ENCODE results near the gene BTN1A1. TPM values are rescaled to one million over a fixed set of nuclear protein-coding genes. Genes with fewer than 3 reads are reported as not detected.

The BTN1A1 gene
- total and polyA plus RNA-seq, 9 of the 15 experiments (the other 6 are each of a cell fraction or from before 2014, with no cell fraction given), result 0.01 to 0.15 (median 0.06) TPM; not detected in 4

DNA sequence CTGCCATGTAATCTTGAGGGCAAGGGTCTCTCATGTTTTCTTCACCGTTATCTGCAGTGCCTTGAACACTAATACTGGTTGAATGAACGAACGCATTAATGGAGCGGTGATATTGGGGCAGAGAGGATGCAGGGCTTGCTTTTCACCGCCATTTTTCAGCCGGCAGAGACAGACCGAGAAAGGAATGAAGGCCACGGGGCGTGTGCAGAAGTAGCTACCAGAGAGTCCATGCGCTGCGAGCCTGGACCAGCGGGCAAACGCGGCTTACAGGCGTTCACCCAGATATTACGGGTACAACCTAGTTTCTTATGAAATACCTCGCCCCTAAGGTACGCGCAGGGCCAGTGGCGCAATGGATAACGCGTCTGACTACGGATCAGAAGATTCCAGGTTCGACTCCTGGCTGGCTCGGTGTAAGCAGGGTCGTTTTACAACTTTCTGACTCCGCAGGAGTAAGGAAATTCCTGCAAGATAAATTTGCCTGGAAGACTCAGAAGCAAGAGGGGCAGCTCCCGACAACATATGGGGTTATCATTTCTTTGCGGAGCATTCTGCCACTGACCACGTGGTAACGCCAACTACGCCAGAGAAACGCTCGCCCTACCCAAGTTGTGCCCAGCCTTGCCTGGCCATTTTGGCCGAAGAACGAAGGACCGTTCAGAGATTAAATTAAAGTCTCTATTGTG lies 37.2 kb downstream of the BTN1A1 start (continued):
- TF ChIP-seq POLR2H (tag; IDR thresholded peaks at IDR 0.05; ENCODE audit: low read depth), result peak; percentile 99; the same call in 1 of the 2 replicates
- peak; percentile 3 for TF ChIP-seq RBM39 (optimal IDR thresholded peaks at IDR 0.05; ENCODE audit: low read depth, low read length)
- TF ChIP-seq, protein P1, sequence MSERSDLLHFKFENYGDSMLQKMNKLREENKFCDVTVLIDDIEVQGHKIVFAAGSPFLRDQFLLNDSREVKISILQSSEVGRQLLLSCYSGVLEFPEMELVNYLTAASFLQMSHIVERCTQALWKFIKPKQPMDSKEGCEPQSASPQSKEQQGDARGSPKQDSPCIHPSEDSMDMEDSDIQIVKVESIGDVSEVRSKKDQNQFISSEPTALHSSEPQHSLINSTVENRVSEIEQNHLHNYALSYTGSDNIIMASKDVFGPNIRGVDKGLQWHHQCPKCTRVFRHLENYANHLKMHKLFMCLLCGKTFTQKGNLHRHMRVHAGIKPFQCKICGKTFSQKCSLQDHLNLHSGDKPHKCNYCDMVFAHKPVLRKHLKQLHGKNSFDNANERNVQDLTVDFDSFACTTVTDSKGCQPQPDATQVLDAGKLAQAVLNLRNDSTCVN (CRISPR knock-in tag; IDR thresholded peaks at IDR 0.05), result peak; percentile 6; the same call in 1 of the 2 replicates
- peak; percentile 78 for TF ChIP-seq ZNF431 (CRISPR knock-in tag; IDR thresholded peaks at IDR 0.05)
- no peak for TF ChIP-seq PTTG1 (tag; IDR thresholded peaks at IDR 0.05; ENCODE audit: low read depth)
- TF ChIP-seq SP1 (CRISPR knock-in tag; IDR thresholded peaks at IDR 0.05), result peak; percentile 70; the same call in 1 of the 2 replicates
- TF ChIP-seq, protein P2, sequence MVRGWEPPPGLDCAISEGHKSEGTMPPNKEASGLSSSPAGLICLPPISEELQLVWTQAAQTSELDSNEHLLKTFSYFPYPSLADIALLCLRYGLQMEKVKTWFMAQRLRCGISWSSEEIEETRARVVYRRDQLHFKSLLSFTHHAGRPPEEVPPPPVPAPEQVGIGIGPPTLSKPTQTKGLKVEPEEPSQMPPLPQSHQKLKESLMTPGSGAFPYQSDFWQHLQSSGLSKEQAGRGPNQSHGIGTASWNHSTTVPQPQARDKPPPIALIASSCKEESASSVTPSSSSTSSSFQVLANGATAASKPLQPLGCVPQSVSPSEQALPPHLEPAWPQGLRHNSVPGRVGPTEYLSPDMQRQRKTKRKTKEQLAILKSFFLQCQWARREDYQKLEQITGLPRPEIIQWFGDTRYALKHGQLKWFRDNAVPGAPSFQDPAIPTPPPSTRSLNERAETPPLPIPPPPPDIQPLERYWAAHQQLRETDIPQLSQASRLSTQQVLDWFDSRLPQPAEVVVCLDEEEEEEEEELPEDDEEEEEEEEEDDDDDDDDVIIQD (CRISPR knock-in tag; IDR thresholded peaks at IDR 0.05), result no peak
- no peak for TF ChIP-seq ZNF586 (CRISPR knock-in tag; conservative IDR thresholded peaks at IDR 0.05)
- no peak for TF ChIP-seq KLF10 (CRISPR knock-in tag; IDR thresholded peaks at IDR 0.05)
- TF ChIP-seq ZFP36 (IDR thresholded peaks at IDR 0.05; ENCODE audit: low read depth, low read length, partially characterized antibody), result peak; percentile 49
- no peak for TF ChIP-seq CBFB (CRISPR knock-in tag; IDR thresholded peaks at IDR 0.05)
- no peak for TF ChIP-seq NCOA6 (IDR thresholded peaks at IDR 0.05)
- TF ChIP-seq, protein P3, sequence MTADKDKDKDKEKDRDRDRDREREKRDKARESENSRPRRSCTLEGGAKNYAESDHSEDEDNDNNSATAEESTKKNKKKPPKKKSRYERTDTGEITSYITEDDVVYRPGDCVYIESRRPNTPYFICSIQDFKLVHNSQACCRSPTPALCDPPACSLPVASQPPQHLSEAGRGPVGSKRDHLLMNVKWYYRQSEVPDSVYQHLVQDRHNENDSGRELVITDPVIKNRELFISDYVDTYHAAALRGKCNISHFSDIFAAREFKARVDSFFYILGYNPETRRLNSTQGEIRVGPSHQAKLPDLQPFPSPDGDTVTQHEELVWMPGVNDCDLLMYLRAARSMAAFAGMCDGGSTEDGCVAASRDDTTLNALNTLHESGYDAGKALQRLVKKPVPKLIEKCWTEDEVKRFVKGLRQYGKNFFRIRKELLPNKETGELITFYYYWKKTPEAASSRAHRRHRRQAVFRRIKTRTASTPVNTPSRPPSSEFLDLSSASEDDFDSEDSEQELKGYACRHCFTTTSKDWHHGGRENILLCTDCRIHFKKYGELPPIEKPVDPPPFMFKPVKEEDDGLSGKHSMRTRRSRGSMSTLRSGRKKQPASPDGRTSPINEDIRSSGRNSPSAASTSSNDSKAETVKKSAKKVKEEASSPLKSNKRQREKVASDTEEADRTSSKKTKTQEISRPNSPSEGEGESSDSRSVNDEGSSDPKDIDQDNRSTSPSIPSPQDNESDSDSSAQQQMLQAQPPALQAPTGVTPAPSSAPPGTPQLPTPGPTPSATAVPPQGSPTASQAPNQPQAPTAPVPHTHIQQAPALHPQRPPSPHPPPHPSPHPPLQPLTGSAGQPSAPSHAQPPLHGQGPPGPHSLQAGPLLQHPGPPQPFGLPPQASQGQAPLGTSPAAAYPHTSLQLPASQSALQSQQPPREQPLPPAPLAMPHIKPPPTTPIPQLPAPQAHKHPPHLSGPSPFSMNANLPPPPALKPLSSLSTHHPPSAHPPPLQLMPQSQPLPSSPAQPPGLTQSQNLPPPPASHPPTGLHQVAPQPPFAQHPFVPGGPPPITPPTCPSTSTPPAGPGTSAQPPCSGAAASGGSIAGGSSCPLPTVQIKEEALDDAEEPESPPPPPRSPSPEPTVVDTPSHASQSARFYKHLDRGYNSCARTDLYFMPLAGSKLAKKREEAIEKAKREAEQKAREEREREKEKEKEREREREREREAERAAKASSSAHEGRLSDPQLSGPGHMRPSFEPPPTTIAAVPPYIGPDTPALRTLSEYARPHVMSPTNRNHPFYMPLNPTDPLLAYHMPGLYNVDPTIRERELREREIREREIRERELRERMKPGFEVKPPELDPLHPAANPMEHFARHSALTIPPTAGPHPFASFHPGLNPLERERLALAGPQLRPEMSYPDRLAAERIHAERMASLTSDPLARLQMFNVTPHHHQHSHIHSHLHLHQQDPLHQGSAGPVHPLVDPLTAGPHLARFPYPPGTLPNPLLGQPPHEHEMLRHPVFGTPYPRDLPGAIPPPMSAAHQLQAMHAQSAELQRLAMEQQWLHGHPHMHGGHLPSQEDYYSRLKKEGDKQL (CRISPR knock-in tag; IDR thresholded peaks at IDR 0.05; ENCODE audit: borderline replicate concordance), result 0 out of 2 replicates have a peak, but pooled peaks have one; percentile 37
- TF ChIP-seq FOXJ2 (tag; IDR thresholded peaks at IDR 0.05), result peak; percentile 71
- TF ChIP-seq, protein P4, sequence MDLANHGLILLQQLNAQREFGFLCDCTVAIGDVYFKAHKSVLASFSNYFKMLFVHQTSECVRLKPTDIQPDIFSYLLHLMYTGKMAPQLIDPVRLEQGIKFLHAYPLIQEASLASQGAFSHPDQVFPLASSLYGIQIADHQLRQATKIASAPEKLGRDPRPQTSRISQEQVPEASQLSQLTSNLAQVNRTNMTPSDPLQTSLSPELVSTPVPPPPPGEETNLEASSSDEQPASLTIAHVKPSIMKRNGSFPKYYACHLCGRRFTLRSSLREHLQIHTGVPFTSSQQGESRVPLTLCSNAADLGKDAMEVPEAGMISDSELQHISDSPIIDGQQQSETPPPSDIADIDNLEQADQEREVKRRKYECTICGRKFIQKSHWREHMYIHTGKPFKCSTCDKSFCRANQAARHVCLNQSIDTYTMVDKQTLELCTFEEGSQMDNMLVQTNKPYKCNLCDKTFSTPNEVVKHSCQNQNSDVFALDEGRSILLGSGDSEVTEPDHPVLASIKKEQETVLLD (IDR thresholded peaks at IDR 0.05), result no peak
- peak; percentile 89 for TF ChIP-seq ATF7 (IDR thresholded peaks at IDR 0.05)
- TF ChIP-seq DNMT1 (IDR thresholded peaks at IDR 0.05), result peak; percentile 54; the same call in 1 of the 2 replicates
- TF ChIP-seq NFRKB (IDR thresholded peaks at IDR 0.05; ENCODE audit: low read depth), result peak; percentile 83
- no peak for TF ChIP-seq ZNF79 (CRISPR knock-in tag; IDR thresholded peaks at IDR 0.05; ENCODE audit: low read depth)
